IPS-18a (cell line): ENCODE data around the gene HES6.

ENCODE experiments used
- H3K27ac ChIP-seq: one replicate; pipeline ENCODE4 v1.5.1; 2013; ENCODE audit warnings: low read length
- H3K27me3 ChIP-seq: one replicate; pipeline ENCODE4 v1.6.1; 2013; ENCODE audit warnings: mild to moderate bottlenecking, low read length; ENCODE audit not compliant: control insufficient read depth, insufficient read depth
- H3K36me3 ChIP-seq: one replicate; pipeline ENCODE4 v1.6.1; 2013; ENCODE audit warnings: low read depth, low read length; ENCODE audit not compliant: control insufficient read depth
- H3K4me1 ChIP-seq: one replicate; pipeline ENCODE4 v1.6.1; 2013; ENCODE audit warnings: low read depth, low read length; ENCODE audit not compliant: control insufficient read depth
- H3K4me3 ChIP-seq: one replicate; pipeline ENCODE4 v1.5.1; 2013; ENCODE audit warnings: low read length
- H3K9ac ChIP-seq: one replicate; pipeline ENCODE4 v1.6.1; 2013; ENCODE audit warnings: mild to moderate bottlenecking, low read length, moderate library complexity
- H3K9me3 ChIP-seq: one replicate; pipeline ENCODE4 v1.6.1; 2013; ENCODE audit warnings: low read depth, low read length; ENCODE audit not compliant: control insufficient read depth

The HES6 gene

GRCh38 chr2:238238311-238238765 is 1.5 kb downstream of the HES6 start:
- H3K4me3 ChIP-seq: no peak overlapping the region
- H3K27me3 ChIP-seq: peaks cover 56% of the 10 kb centered on the region
- H3K27ac ChIP-seq: no peak overlapping the region
- H3K9me3 ChIP-seq: no peaks in the 10 kb centered on the region
- H3K4me1 ChIP-seq: peaks cover 4% of the 10 kb centered on the region
- H3K9ac ChIP-seq: no peak overlapping the region
- no peaks in the 10 kb centered on the region for H3K36me3 ChIP-seq

GRCh38 chr2:238237431-238238135 is 2.3 kb downstream of the HES6 start:
- Histone ChIP-seq H3K27ac (no peak overlapping the region), H3K27me3 (peaks cover 56% of the 10 kb centered on the region), H3K4me1 (peaks cover 4% of the 10 kb centered on the region), H3K9ac (no peak overlapping the region), H3K4me3 (no peak overlapping the region), H3K36me3 (no peaks in the 10 kb centered on the region), H3K9me3 (no peaks in the 10 kb centered on the region)

DNA sequence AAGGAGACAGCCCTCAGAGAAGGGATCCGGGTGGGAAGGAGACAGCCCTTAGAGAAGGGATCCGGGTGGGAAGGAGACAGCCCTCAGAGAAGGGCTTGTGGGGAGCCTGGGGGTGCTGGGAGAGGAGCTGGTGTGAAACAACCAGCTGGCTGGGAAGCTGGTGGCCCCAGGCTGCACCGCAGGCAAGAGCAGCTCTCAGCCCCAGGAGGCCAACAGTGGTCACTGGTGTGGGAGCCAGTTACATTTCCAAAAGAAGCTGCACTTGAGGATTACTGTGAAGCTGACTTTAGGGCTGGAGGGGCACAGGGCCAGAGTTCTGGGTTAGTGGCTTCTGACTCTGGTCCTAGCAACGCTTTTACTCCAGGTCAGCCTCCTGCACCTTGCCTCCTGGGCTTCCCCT is 3.3 kb downstream of the HES6 start:
- Histone ChIP-seq H3K36me3 (no peaks in the 10 kb centered on the region), H3K4me1 (peaks cover 2% of the 10 kb centered on the region), H3K9me3 (no peaks in the 10 kb centered on the region), H3K4me3 (no peak overlapping the region), H3K27me3 (peaks cover 48% of the 10 kb centered on the region), H3K27ac (no peak overlapping the region), H3K9ac (no peak overlapping the region)

GRCh38 chr2:238235856-238236255 is 4.0 kb downstream of the HES6 start:
- H3K27ac ChIP-seq: no peak overlapping the region
- peaks cover under 1% of the 10 kb centered on the region for H3K4me1 ChIP-seq
- no peaks in the 10 kb centered on the region for H3K36me3 ChIP-seq
- no peak overlapping the region for H3K9ac ChIP-seq
- H3K9me3 ChIP-seq: no peaks in the 10 kb centered on the region
- H3K4me3 ChIP-seq: no peak overlapping the region
- H3K27me3 ChIP-seq: peaks cover 48% of the 10 kb centered on the region

DNA sequence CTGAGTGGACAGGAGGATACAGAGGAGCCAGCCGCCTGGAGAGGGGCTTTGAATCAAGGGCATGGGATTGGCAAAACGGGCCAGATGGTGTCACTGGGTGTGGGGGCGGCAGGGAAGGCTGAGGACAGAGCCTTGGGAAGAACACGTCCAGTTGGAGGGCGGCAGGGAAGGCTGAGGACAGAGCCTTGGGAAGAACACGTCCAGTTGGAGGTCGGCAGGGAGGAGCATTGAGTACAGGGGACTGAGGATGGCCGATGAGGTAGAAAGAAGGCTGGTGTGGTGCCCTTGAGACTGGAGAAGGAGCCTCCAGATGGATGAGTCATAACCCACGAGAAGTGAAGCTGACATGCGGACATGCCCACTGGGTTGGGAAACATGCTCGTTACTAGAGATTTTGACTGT is 4.5 kb downstream of the HES6 start:
- H3K36me3 ChIP-seq: no peaks in the 10 kb centered on the region
- peaks cover 54% of the 10 kb centered on the region for H3K27me3 ChIP-seq
- no peak overlapping the region for H3K27ac ChIP-seq
- peaks cover 3% of the 10 kb centered on the region for H3K4me1 ChIP-seq
- H3K4me3 ChIP-seq: no peak overlapping the region
- no peaks in the 10 kb centered on the region for H3K9me3 ChIP-seq
- H3K9ac ChIP-seq: no peak overlapping the region

GRCh38 chr2:238233625-238234024 is 6.2 kb downstream of the HES6 start:
- Histone ChIP-seq H3K9ac (no peak overlapping the region), H3K27me3 (peaks cover 59% of the 10 kb centered on the region), H3K27ac (no peak overlapping the region), H3K4me1 (peaks cover 3% of the 10 kb centered on the region), H3K9me3 (no peaks in the 10 kb centered on the region), H3K36me3 (no peaks in the 10 kb centered on the region), H3K4me3 (no peak overlapping the region)

GRCh38 chr2:238231809-238232208 is 8.0 kb downstream of the HES6 start:
- H3K9ac ChIP-seq: no peak overlapping the region
- no peaks in the 10 kb centered on the region for H3K36me3 ChIP-seq
- peaks cover 3% of the 10 kb centered on the region for H3K4me1 ChIP-seq
- no peaks in the 10 kb centered on the region for H3K9me3 ChIP-seq
- H3K27ac ChIP-seq: no peak overlapping the region
- peaks cover 41% of the 10 kb centered on the region for H3K27me3 ChIP-seq
- no peak overlapping the region for H3K4me3 ChIP-seq

DNA sequence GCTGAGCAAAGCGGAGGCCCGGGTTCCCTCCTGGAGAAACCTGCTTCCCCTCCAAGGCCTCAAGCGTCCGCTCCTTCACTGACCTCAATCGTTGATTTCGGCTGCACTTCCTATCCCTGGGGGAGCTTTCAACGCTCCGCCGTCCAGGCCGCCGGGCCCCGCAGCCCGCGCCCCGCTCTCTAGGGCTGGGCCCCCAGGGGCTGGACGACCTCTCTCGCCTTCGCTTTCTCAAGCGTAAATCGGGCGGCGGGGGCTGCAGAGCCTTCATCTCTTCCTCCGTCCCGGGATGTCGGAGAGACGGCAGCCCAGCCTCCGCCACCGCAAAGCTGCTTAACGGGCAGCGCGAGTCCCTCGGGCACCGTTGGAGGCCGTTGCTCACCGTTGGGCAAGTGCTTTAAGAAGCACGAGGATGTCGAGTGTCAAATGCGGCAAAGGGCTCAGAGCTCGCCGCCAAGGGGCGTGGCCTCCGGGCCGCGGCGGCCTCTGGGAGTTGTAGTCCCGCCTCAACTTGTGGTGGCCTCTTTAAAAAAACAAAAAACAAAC is 8.5 kb downstream of the HES6 start:
- no peaks in the 10 kb centered on the region for H3K9me3 ChIP-seq
- peaks cover 3% of the 10 kb centered on the region for H3K4me1 ChIP-seq
- H3K27ac ChIP-seq: no peak overlapping the region
- H3K9ac ChIP-seq: no peak overlapping the region
- peaks cover 36% of the 10 kb centered on the region for H3K27me3 ChIP-seq
- H3K36me3 ChIP-seq: no peaks in the 10 kb centered on the region
- peak overlapping the region; percentile 61 for H3K4me3 ChIP-seq

DNA sequence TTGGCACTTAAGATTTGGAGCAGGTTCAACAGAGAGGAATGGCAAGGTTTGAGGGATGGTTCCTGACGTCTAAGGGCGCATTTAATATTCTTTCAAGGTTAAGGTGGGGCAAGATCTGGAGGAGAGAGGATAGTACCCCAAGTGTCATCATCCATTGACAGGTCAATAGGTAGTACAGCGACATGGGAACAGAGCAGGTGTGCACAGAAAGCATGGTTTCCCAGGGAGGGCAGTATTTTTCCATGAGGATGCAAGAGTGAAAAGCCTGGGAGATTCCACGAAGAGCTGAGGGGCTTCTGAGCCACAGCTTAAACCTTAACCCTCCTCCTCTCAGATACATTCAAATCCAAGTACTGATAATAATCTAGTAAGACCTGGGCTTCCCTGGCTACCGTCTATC is 9.1 kb downstream of the HES6 start:
- Histone ChIP-seq H3K9me3 (no peaks in the 10 kb centered on the region), H3K4me3 (peak overlapping the region; percentile 61), H3K27me3 (peaks cover 29% of the 10 kb centered on the region), H3K9ac (no peak overlapping the region), H3K36me3 (no peaks in the 10 kb centered on the region), H3K27ac (no peak overlapping the region), H3K4me1 (peaks cover 3% of the 10 kb centered on the region)

- no peaks in the 10 kb centered on the region for H3K36me3 ChIP-seq
- H3K4me1 ChIP-seq: peaks cover 3% of the 10 kb centered on the region
- no peak overlapping the region for H3K27ac ChIP-seq
- peaks cover 22% of the 10 kb centered on the region for H3K27me3 ChIP-seq
- no peak overlapping the region for H3K4me3 ChIP-seq
- no peak overlapping the region for H3K9ac ChIP-seq
- H3K9me3 ChIP-seq: no peaks in the 10 kb centered on the region
Measured at GRCh38 chr2:238228700-238229099, 11.1 kb downstream of the HES6 start.

DNA sequence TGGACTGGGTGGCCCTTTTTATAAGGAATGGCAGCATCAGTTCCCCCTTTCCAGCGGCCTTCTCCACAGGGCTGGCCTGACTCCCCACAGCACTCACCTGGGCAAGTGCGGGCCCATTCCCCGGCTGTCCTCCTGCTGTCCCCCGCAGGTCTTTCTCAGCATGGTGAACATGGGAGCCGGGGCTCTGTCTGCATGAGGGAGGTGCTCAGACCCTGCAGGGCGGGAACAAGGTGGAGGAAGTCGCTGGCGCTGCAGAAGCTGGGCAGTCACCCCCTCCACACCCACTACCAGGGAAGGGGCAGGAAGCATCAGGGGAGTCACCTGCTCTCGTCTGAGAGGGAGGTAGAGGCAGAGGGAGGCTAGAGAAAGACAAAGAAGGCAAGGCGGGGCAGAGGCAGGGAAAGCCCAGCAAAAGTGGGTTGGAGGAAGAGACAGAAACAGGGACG is 12.2 kb downstream of the HES6 start:
- Histone ChIP-seq H3K36me3 (no peaks in the 10 kb centered on the region), H3K9ac (no peak overlapping the region), H3K4me1 (peaks cover 3% of the 10 kb centered on the region), H3K4me3 (no peak overlapping the region), H3K27me3 (peaks cover 22% of the 10 kb centered on the region), H3K27ac (no peak overlapping the region), H3K9me3 (no peaks in the 10 kb centered on the region)
